OCI-LY1 (cell line): ENCODE measurements around the gene REXO2.

Experiments used
- H2AFZ ChIP-seq: fragments of 200-600 bp; sonication (generic), shearing (Covaris generic); 2 replicates; pipeline ENCODE4 v1.6.0; 2014; ENCODE audit warnings: antibody characterized with exemption, mild to moderate bottlenecking, low read length
- H3F3A ChIP-seq: fragments of 200-600 bp; sonication (generic), shearing (Covaris generic); 2 replicates; pipeline ENCODE4 v1.6.0; 2014; ENCODE audit warnings: mild to moderate bottlenecking, antibody characterized with exemption, low read length, moderate library complexity; ENCODE audit not compliant: insufficient read depth
- H3K27ac ChIP-seq: fragments of 200-600 bp; sonication (generic); 2 replicates; pipeline ENCODE4 v1.5.1; 2014; ENCODE audit warnings: low read length, mixed run types, mild to moderate bottlenecking, low read depth; ENCODE audit not compliant: poor library complexity, severe bottlenecking
- H3K27me3 ChIP-seq: fragments of 200-600 bp; sonication (generic); 2 replicates; pipeline ENCODE4 v1.6.0; 2014; ENCODE audit warnings: antibody characterized with exemption, mild to moderate bottlenecking, low read length, moderate library complexity; ENCODE audit not compliant: insufficient read depth
- H3K36me3 ChIP-seq: fragments of 200-600 bp; sonication (generic); 2 replicates; pipeline ENCODE4 v1.6.1; 2014; ENCODE audit warnings: mild to moderate bottlenecking, antibody characterized with exemption, low read length, moderate library complexity, mixed read lengths; ENCODE audit not compliant: insufficient read depth
- H3K4me1 ChIP-seq: fragments of 200-600 bp; sonication (generic); 2 replicates; pipeline ENCODE4 v1.5.1; 2014; ENCODE audit warnings: mild to moderate bottlenecking, low read length, moderate library complexity; ENCODE audit not compliant: insufficient read depth, severe bottlenecking
- H3K4me2 ChIP-seq: fragments of 200-600 bp; sonication (generic), shearing (Covaris generic); 2 replicates; pipeline ENCODE4 v1.6.1; 2014; ENCODE audit warnings: low read length
- H3K4me3 ChIP-seq: fragments of 200-600 bp; sonication (generic); 2 replicates; pipeline ENCODE4 v1.5.1; 2014; ENCODE audit warnings: low read length, low read depth, mild to moderate bottlenecking, mixed read lengths; ENCODE audit not compliant: poor library complexity, severe bottlenecking
- H3K79me2 ChIP-seq: fragments of 200-600 bp; shearing (Covaris generic); 2 replicates; pipeline ENCODE4 v1.6.1; 2016; ENCODE audit warnings: mixed run types, low read length, mixed read lengths; ENCODE audit not compliant: insufficient read depth
- H3K9ac ChIP-seq: fragments of 200-600 bp; sonication (generic), shearing (Covaris generic); 2 replicates; pipeline ENCODE4 v1.6.1; 2014; ENCODE audit warnings: mild to moderate bottlenecking, low read length, mixed read lengths
- H3K9me2 ChIP-seq: fragments of 200-600 bp; sonication (generic), shearing (Covaris generic); 2 replicates; pipeline ENCODE4 v1.6.1; 2014; ENCODE audit warnings: low read depth, mild to moderate bottlenecking, low read length, mixed read lengths
- H3K9me3 ChIP-seq: fragments of 200-600 bp; shearing (Covaris generic); 2 replicates; pipeline ENCODE4 v1.6.1; 2014; ENCODE audit warnings: low read length, mixed read lengths
- H4K20me1 ChIP-seq: fragments of 200-600 bp; sonication (generic), shearing (Covaris generic); 2 replicates; pipeline ENCODE4 v1.6.0; 2016; ENCODE audit warnings: mild to moderate bottlenecking, low read length; ENCODE audit not compliant: insufficient read depth
- CTCF ChIP-seq: fragments of 200-600 bp; sonication (generic), shearing (Covaris generic); IDR thresholded peaks from 2 replicates; pipeline ENCODE4 v1.5.1; 2017; ENCODE audit warnings: mild to moderate bottlenecking, antibody characterized with exemption, low read length, moderate library complexity, mixed read lengths
- EZH2 ChIP-seq: fragments of 200-600 bp; sonication (generic), shearing (Covaris generic); IDR thresholded peaks from 2 replicates; pipeline ENCODE4 v1.8.0; 2017; ENCODE audit warnings: borderline replicate concordance, mixed run types, mild to moderate bottlenecking, antibody characterized with exemption, low read length, moderate library complexity, mixed read lengths

Gene REXO2

GRCh38 chr11:114396916-114397315, 42.4 kb upstream of the REXO2 start:
- H3K27ac ChIP-seq = no peak overlapping the region
- no peak overlapping the region for H3K4me2 ChIP-seq
- H3K36me3 ChIP-seq = no peaks in the 10 kb centered on the region; the same call in 1 of the 2 replicates
- no peaks in the 10 kb centered on the region for H3K27me3 ChIP-seq
- TF ChIP-seq CTCF = no peak
- no peak for TF ChIP-seq EZH2
- no peak overlapping the region for H2AFZ ChIP-seq
- no peaks in the 10 kb centered on the region for H3F3A ChIP-seq
- peaks cover 13% of the 10 kb centered on the region for H3K79me2 ChIP-seq
- no peaks in the 10 kb centered on the region for H3K9me3 ChIP-seq
- no peaks in the 10 kb centered on the region for H4K20me1 ChIP-seq
- no peak overlapping the region for H3K9ac ChIP-seq
- H3K4me3 ChIP-seq = no peak overlapping the region
- peaks cover 18% of the 10 kb centered on the region for H3K4me1 ChIP-seq
- H3K9me2 ChIP-seq = no peaks in the 10 kb centered on the region

GRCh38 chr11:114397349-114397982, 41.8 kb upstream of the REXO2 start:
- H2AFZ ChIP-seq = no peak overlapping the region
- TF ChIP-seq EZH2 (no peak), CTCF (no peak)
- H3F3A ChIP-seq = no peaks in the 10 kb centered on the region
- no peaks in the 10 kb centered on the region for H3K9me2 ChIP-seq
- no peak overlapping the region for H3K4me3 ChIP-seq
- no peaks in the 10 kb centered on the region for H4K20me1 ChIP-seq
- H3K79me2 ChIP-seq = peaks cover 18% of the 10 kb centered on the region
- no peak overlapping the region for H3K27ac ChIP-seq
- no peak overlapping the region for H3K9ac ChIP-seq
- no peaks in the 10 kb centered on the region for H3K27me3 ChIP-seq
- no peaks in the 10 kb centered on the region; the same call in 1 of the 2 replicates for H3K36me3 ChIP-seq
- no peaks in the 10 kb centered on the region for H3K9me3 ChIP-seq
- H3K4me2 ChIP-seq = no peak overlapping the region
- H3K4me1 ChIP-seq = peaks cover 21% of the 10 kb centered on the region

GRCh38 chr11:114398303-114398920, 40.9 kb upstream of the REXO2 start:
- H3K27ac ChIP-seq = no peak overlapping the region
- peaks cover 21% of the 10 kb centered on the region for H3K4me1 ChIP-seq
- H4K20me1 ChIP-seq = no peaks in the 10 kb centered on the region
- H3K4me2 ChIP-seq = 0 out of 2 replicates have a peak overlapping the region, but pooled peaks have one; percentile 81
- no peak overlapping the region for H3K9ac ChIP-seq
- no peaks in the 10 kb centered on the region for H3K9me2 ChIP-seq
- no peak overlapping the region for H2AFZ ChIP-seq
- peaks cover 9% of the 10 kb centered on the region for H3K36me3 ChIP-seq
- H3F3A ChIP-seq = no peaks in the 10 kb centered on the region
- no peak overlapping the region for H3K4me3 ChIP-seq
- peaks cover 27% of the 10 kb centered on the region for H3K79me2 ChIP-seq
- no peaks in the 10 kb centered on the region for H3K9me3 ChIP-seq
- H3K27me3 ChIP-seq = no peaks in the 10 kb centered on the region
- TF ChIP-seq CTCF (no peak), EZH2 (no peak)
